ENCODE measurements around the gene MGLL.

GRCh38 chr3:127706312-127706711, 116.0 kb downstream of the MGLL start:
- TF ChIP-seq POLR2A (IDR thresholded peaks at IDR 0.05) (no peak), CTCF (IDR thresholded peaks at IDR 0.05) (no peak)
